DMS53 treated with DMSO at 0.1 percent for 48 hours (cell line): ENCODE data around the gene BNIP2.
"Not testable (repeated sequence)": the region's sequence is repeated elsewhere in the genome, so short reads cannot be mapped to it uniquely, and the experiment has no call there.

Source experiments
- DNase-seq: peaks from one replicate; lab custom pipeline; 2025; ENCODE audit not compliant: unreplicated experiment; lab: John Stamatoyannopoulos, UW

The BNIP2 gene, protein sequence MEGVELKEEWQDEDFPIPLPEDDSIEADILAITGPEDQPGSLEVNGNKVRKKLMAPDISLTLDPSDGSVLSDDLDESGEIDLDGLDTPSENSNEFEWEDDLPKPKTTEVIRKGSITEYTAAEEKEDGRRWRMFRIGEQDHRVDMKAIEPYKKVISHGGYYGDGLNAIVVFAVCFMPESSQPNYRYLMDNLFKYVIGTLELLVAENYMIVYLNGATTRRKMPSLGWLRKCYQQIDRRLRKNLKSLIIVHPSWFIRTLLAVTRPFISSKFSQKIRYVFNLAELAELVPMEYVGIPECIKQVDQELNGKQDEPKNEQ

GRCh38 chr15:59688782-59689625, at the start of gene BNIP2:
Gene BNIP2, minus strand, starts transcription at chr15:59689320. Its CDS starts 6,863 bp downstream, at chr15:59682457.
- peak; percentile 83 for DNase-seq

DNA sequence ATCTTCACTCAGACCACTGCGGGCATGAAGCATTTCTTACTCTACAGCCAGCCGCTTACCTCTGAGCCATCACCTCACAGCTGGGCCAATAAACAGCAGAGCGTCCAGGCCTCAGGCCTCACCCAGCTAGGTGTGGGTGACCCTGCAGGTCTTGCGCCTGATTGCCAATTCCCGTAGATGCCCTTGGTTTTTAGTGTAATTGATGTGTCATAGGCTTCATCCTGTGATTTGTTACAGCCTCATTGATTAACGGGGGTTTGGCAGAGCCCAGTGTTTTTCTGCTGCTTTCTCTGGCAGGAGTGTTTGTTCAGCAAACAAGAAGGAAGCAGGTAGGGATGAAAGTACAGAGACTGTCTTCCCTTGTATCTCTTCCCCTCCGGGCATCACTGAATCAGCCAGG, 49.6 kb upstream of the BNIP2 start:
- DNase-seq = peak; percentile 20

DNA sequence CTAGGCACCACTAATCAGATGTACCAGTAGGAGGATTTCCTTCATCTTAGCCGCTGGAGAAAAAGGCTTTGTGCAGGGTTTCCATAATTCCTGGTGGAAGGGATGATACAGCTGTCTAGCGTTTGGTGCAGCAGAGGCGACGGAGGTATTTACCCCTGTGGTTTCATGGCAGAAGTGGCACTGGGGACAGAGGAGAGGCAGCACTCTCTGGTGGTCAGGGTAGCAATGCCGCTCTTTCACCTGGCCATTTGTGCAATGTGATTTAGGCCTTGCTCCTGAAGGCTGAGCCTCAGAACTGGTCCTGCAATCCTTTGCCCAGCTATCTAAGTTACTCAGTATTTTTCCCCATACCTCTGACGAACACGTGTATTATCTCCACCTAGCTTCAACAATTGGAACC, 47.1 kb upstream of the BNIP2 start:
- DNase-seq = no peak

- DNase-seq = no peak
These were observed 36.0 kb upstream of the BNIP2 start for GRCh38 chr15:59725151-59725486.

DNA sequence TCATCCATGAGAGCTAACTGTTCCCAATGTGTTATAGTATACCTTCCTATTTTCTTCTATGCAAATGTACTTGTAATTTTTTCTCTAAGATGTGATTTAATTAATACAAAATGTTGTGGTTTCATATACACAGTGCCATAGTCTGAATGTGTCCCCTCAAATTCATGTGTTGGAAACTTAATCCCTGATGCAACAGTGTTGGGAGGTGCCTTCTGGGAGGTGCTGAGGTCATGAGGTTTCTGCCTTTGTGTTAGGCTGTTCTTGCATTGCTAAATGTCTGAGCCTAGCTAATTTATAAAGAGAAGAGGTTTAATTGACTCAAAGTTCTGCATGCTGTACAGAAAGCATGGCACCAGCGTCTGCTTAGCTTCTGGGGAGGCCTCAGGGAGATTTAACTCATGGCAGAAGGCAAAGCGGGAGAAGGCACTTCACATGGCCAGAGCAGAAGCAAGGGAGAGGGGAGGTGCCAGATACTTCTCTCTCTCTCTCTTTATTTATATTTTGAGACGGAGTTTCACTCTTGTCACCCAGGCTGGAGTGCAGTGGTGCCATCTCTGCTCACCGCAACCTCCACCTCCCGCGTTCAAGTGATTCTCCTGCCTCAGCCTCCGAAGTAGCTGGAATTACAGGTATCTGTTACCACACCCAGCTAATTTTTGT, 34.7 kb upstream of the BNIP2 start:
- DNase-seq = no peak

- DNase-seq = no peak
These were observed 33.4 kb upstream of the BNIP2 start for GRCh38 chr15:59722476-59722875.

DNA sequence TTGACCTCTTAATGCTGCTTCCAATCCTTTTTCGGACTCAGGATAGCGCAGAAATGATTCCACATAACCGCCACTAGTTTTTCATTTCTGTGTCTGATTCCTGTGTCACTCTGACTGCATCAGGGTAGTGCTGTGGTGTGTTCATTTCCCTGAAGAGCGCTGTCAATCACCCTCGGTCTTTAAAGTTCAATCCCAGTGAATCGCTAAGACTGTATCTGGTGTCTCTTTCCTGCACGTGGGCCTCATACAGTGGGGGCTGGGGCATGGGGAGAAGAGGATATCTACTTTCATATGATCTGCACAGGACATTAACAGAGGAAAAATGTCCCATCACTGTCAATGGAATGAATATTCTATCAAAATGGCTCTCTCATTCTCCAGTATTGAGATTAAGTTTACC, 32.9 kb upstream of the BNIP2 start:
- no peak for DNase-seq

DNA sequence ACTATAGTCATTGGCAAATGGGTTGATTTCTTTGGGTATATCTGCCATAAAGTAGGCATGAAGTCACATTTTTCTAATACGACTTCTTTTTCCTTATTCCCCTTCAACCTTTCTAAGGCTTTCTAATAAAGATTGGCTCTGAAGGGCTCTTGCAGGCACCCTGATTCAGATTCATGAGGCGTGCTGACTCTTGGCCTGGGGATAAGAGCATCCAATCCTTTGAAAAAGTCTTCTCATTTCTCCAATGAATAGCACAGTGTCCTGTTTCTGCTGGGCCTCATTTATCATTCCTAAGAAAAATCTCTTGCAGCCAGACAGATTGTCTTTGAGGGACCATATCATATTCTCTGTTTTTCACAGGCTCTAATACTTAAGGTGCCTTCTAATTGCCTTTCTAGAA, 32.3 kb upstream of the BNIP2 start:
- no peak for DNase-seq

- no peak for DNase-seq
These were observed 24.1 kb upstream of the BNIP2 start for GRCh38 chr15:59713177-59713576.

DNA sequence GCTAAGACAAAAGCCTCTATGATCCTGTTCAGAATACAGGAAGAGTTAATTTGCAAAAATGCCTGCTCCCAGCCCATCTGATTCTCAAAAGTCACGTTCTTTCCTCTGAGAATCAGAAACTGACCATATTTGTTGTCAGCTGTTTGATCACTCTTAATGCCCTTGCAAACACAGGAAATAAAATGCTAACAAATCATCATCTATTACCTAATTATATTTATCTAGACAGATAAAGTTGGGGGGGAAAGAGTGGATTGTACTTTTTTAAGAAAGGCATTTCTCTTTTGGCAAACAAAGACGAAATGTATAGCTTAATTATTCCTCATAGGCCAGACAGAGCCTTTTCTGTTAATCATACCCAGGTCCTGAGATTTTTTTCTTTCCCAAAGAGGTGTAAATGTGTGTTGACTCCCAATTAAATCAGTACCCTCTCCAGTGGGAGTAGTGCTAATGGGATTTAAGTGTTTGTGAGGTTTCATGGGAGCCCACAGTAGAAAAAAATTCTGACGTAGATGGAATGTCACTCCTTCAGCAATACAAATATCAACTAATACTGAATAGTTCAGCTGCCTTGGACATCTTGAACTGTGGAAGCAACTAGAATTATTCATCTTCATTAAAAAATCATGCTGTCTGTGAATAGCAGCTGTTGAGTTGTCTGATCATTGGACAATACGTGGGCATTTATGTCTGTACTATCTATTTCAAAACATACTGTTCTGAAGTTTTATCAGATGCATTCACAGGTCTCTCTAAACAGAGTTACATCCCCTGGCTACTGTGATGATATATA, 22.5 kb upstream of the BNIP2 start:
- no peak for DNase-seq

DNA sequence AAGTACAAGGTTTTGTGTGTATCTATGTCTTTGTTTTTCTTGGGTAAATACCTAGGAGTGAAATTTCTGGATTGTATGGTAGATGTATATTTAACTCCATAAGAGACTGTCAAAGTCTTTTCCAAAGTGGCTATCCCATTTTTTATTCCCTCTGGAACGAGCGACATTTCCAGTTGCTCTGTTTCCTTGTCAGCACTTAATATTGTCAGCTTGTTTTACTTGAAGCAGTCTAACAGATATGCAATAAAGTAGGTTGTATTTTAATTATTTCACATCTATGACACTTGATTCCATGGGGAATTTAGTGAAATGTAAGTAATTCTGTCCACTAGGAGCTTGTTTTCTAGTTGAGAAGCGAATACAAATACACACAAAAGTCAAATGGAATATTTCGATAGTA, 18.5 kb upstream of the BNIP2 start:
- no peak for DNase-seq

DNA sequence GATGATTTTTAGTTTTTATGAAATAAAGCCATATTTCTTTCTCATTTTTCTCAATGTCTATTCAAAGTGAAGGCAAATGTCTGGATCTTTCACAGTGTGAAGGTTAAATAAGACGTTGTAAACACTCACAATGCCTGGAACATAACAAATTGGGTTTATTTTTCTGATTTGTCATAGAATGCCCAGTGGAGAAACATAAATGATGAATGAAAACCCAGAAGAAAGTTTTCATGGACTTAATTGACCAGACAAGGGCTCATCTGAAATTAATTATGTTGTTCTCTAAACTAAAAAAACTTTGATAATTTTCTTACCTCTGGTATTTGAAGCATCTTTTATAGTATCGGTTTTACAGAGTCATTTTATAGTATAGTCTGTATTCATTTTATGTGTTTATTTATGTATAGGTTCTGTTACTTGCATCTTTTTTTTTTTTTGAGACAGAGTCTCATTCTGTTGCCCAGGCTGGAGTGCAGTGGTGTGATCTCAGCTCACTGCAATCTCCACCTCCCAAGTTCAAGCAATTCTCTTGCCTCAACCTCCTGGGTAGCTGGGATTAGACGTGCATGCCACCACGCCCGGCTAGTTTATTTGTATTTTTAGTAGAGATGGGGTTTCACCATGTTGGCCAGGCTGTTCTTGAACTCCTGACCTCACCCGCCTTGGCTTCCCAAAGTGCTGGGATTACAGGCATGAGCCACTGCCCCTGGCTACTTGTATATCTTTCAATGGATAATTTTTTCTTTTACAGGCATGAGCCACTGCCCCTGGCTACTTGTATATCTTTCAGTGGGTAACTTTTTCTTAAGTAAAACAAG, 15.1 kb upstream of the BNIP2 start:
- DNase-seq = no peak

- DNase-seq = no peak
These were observed 13.2 kb upstream of the BNIP2 start for GRCh38 chr15:59702351-59702750.

GRCh38 chr15:59701880-59702279, 12.8 kb upstream of the BNIP2 start:
- no peak for DNase-seq

DNA sequence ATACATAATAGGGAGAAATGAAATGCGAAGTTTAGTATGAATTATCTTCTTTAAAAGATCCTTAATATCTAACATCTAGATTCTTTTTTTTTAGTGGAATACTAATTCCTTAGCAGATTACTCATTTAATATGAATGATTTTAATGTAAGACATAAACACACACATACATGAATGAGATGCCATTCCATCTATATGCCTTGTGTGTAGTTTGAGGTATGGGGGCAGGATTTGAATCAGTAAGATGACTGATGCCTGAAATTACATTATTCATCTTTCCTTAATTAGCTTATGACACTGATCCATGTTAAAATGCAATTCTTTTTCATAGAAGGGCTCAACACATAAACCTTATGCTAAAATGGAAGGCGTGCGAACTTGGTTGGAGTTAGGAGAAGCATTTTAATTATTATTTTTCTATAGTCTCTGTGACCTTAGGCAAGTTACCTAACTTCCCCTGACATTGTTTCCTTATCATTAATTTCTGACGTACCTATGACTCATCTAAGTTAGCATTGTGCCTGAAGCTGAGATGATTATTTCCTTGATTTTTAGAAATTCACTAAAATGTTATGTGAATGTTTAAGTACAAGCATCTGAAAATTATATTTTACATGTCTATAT, 10.8 kb upstream of the BNIP2 start:
- no peak for DNase-seq

- not testable (repeated sequence) for DNase-seq
These were observed 8.9 kb upstream of the BNIP2 start for GRCh38 chr15:59698065-59698464.

DNA sequence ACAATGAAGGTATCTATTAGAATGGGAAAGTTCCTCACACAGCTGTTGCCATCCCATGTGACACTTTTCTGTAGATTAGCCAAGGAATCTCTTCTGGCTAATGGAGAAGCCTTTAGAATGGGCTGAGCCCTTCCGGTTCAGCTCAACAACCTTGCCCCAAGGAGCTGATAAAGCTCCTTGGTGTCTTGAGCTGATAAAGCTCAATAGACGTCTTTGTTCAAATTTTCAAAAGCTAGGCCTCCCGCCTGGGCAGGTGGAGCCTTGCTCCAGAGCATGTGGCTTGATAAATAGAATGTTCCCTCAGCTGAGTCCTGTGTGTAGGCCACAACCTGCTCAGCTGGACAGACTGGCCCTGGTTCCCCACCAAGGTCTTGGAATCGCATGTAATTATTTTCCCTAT, 7.2 kb upstream of the BNIP2 start:
- no peak for DNase-seq

- DNase-seq = no peak
These were observed 5.7 kb upstream of the BNIP2 start for GRCh38 chr15:59694779-59695178.

DNA sequence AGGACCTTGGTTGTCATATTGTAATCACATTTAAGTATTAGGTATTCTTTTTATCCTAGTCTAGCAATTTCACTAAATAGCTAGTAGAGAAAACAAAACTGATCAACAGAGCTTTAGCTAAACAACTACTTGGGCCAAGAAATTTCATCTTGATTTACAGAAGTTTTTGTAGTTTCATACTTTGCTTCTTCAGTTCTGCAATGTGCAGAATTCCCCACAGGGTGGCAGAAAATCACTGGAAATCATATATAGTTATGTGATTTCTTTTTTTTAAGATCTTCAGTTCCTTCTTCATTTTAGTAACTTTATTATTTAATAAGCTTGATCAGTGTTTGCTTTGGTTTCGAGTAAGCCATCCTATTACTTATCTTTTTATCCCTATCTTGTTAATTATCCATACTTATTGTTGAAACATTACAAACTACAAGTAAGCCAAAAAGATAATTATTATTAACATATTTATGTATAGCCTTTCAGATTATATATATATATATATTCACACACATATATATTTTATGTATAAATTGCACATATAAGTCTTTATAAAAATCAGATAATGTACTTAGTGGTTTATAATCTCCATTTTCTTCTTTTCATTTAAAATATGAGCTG, 2.2 kb upstream of the BNIP2 start:
- peak; percentile 44 for DNase-seq
